MCF 10A (cell line): ENCODE results near the gene ERC2. TPM values are rescaled to one million over a fixed set of nuclear protein-coding genes. Genes with fewer than 3 reads are reported as not detected.

ENCODE experiments used
- BruUV-seq: library from RNA; stranded (reverse); fragments of 400-500 nt; replicated peaks from 2 replicates; lab custom pipeline; 2021; lab: Mats Ljungman, UMichigan
- CTCF ChIA-PET: fragments of 300-600 bp; sonication (Branson Sonifier 250); formaldehyde crosslinking; extraction: SDS; loops from one replicate; lab custom pipeline; 2021; ENCODE audit warnings: antibody characterized with exemption, inconsistent platforms; lab: Yijun Ruan, JAX
- POLR2A ChIA-PET: fragments of 300-600, 350-650 bp; sonication (Branson Sonifier 250); formaldehyde crosslinking; extraction: SDS; loops from one replicate; lab custom pipeline; 2020; ENCODE audit warnings: antibody characterized with exemption, inconsistent platforms; lab: Yijun Ruan, JAX
- DNase-seq: peaks from one replicate; pipeline ENCODE4 v3.0.0-alpha.2; 2018; ENCODE audit not compliant: unreplicated experiment
- H3K27ac Mint-ChIP-seq: one replicate; pipeline ENCODE4 v1.8.0; 2022; ENCODE audit warnings: mild to moderate bottlenecking, low read depth, mixed read lengths; ENCODE audit not compliant: unreplicated experiment
- H3K27me3 Mint-ChIP-seq: one replicate; pipeline ENCODE4 v1.8.0; 2022; ENCODE audit warnings: mixed read lengths; ENCODE audit not compliant: insufficient read depth, unreplicated experiment
- H3K36me3 Mint-ChIP-seq: one replicate; pipeline ENCODE4 v1.8.0; 2022; ENCODE audit warnings: mild to moderate bottlenecking, moderate library complexity, mixed read lengths; ENCODE audit not compliant: insufficient read depth, unreplicated experiment
- H3K4me1 Mint-ChIP-seq: one replicate; pipeline ENCODE4 v1.8.0; 2022; ENCODE audit warnings: mixed read lengths; ENCODE audit not compliant: insufficient read depth, unreplicated experiment
- H3K4me3 Mint-ChIP-seq: one replicate; pipeline ENCODE4 v1.8.0; 2022; ENCODE audit warnings: mild to moderate bottlenecking, moderate library complexity, mixed read lengths; ENCODE audit not compliant: unreplicated experiment
- H3K9me3 Mint-ChIP-seq: one replicate; pipeline ENCODE4 v1.8.0; 2022; ENCODE audit warnings: mixed read lengths; ENCODE audit not compliant: unreplicated experiment
- CTCF ChIP-seq: fragments of 200-600 bp; IDR thresholded peaks from one replicate; pipeline ENCODE4 v1.8.0; 2022; ENCODE audit warnings: antibody characterized with exemption, mild to moderate bottlenecking; ENCODE audit not compliant: unreplicated experiment
- intact Hi-C: fragments of 100-400 bp; cut with micrococcal nuclease; formaldehyde crosslinking; loops from 2 replicates; pipeline ENCODE4 v1.14.1; 2022
- total RNA-seq: library from RNA; stranded (reverse); gene quantifications from 2 replicates; pipeline ENCODE4 v1.2.3, GENCODE V29; 2022

The ERC2 gene
- total RNA-seq, 1 experiment from 2014 or later, result 0.42 TPM

- no peaks in the 10 kb centered on the region for H3K4me1 Mint-ChIP-seq
- intact Hi-C loops, result no loop called here
- no peak for DNase-seq
- no peaks in the 10 kb centered on the region for H3K36me3 Mint-ChIP-seq
- BruUV-seq, result no TSS peak
- no peaks in the 10 kb centered on the region for H3K27me3 Mint-ChIP-seq
- H3K4me3 Mint-ChIP-seq, result no peak overlapping the region
- TF ChIP-seq CTCF, result no peak
- ChIA-PET POLR2A (no interaction called here), CTCF (no interaction called here)
- H3K27ac Mint-ChIP-seq, result no peak overlapping the region
- H3K9me3 Mint-ChIP-seq, result no peaks in the 10 kb centered on the region
Measured at GRCh38 chr3:55937301-55937700, 531.0 kb downstream of the ERC2 start.

GRCh38 chr3:55936549-55937052 lies 531.7 kb downstream of the ERC2 start:
- DNase-seq, result no peak
- H3K27me3 Mint-ChIP-seq, result no peaks in the 10 kb centered on the region
- intact Hi-C loops, result no loop called here
- no TSS peak for BruUV-seq
- no peak for TF ChIP-seq CTCF
- POLR2A ChIA-PET, result interaction anchor here (0.7 kb wide), 1 partner anchor 83 kb away, joined by 3 read pairs; no protein-coding TSS in a partner anchor
- no peaks in the 10 kb centered on the region for H3K9me3 Mint-ChIP-seq
- CTCF ChIA-PET, result no interaction called here
- H3K4me3 Mint-ChIP-seq, result no peak overlapping the region
- no peaks in the 10 kb centered on the region for H3K36me3 Mint-ChIP-seq
- no peaks in the 10 kb centered on the region for H3K4me1 Mint-ChIP-seq
- no peak overlapping the region for H3K27ac Mint-ChIP-seq

- intact Hi-C loops, result no loop called here
- Mint-ChIP-seq H3K27ac (no peak overlapping the region), H3K4me1 (no peaks in the 10 kb centered on the region), H3K9me3 (no peaks in the 10 kb centered on the region), H3K4me3 (no peak overlapping the region), H3K36me3 (no peaks in the 10 kb centered on the region), H3K27me3 (no peaks in the 10 kb centered on the region)
- ChIA-PET POLR2A (no interaction called here), CTCF (no interaction called here)
- no peak for DNase-seq
- no TSS peak for BruUV-seq
- TF ChIP-seq CTCF, result no peak
Measured at GRCh38 chr3:55935241-55935640, 533.0 kb downstream of the ERC2 start.

- no peaks in the 10 kb centered on the region for H3K36me3 Mint-ChIP-seq
- intact Hi-C loops, result no loop called here
- CTCF ChIA-PET, result interaction anchor here (0.6 kb wide), 1 partner anchor 41 kb away, joined by 3 read pairs; no protein-coding TSS in a partner anchor
- H3K27me3 Mint-ChIP-seq, result no peaks in the 10 kb centered on the region
- no peaks in the 10 kb centered on the region for H3K4me1 Mint-ChIP-seq
- no peak for TF ChIP-seq CTCF
- no peak overlapping the region for H3K27ac Mint-ChIP-seq
- POLR2A ChIA-PET, result no interaction called here
- no peak overlapping the region for H3K4me3 Mint-ChIP-seq
- no peak for DNase-seq
- H3K9me3 Mint-ChIP-seq, result no peaks in the 10 kb centered on the region
- BruUV-seq, result no TSS peak
Measured at GRCh38 chr3:55934771-55935170, 533.5 kb downstream of the ERC2 start.
